Measurements from ENCODE around the gene ABL2. TPM values are rescaled to one million over a fixed set of nuclear protein-coding genes. Genes with fewer than 3 reads are reported as not detected.

The ABL2 gene
- total RNA-seq, 1 donor from 2014 or later: 15.0 TPM

GRCh38 chr1:179146476-179146875 is 83.0 kb downstream of the ABL2 start:
- no peak for TF ChIP-seq POLR2A (IDR thresholded peaks at IDR 0.05)
- TF ChIP-seq POLR2AphosphoS5 (IDR thresholded peaks at IDR 0.05; ENCODE audit: insufficient read depth in 1 of 2, low read depth in 1 of 2): no peak
- TF ChIP-seq, protein P1, sequence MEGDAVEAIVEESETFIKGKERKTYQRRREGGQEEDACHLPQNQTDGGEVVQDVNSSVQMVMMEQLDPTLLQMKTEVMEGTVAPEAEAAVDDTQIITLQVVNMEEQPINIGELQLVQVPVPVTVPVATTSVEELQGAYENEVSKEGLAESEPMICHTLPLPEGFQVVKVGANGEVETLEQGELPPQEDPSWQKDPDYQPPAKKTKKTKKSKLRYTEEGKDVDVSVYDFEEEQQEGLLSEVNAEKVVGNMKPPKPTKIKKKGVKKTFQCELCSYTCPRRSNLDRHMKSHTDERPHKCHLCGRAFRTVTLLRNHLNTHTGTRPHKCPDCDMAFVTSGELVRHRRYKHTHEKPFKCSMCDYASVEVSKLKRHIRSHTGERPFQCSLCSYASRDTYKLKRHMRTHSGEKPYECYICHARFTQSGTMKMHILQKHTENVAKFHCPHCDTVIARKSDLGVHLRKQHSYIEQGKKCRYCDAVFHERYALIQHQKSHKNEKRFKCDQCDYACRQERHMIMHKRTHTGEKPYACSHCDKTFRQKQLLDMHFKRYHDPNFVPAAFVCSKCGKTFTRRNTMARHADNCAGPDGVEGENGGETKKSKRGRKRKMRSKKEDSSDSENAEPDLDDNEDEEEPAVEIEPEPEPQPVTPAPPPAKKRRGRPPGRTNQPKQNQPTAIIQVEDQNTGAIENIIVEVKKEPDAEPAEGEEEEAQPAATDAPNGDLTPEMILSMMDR (IDR thresholded peaks at IDR 0.05): no peak
- Histone ChIP-seq H3K4me3 (no peak overlapping the region), H3K9me3 (no peaks in the 10 kb centered on the region), H3K4me1 (peaks cover 25% of the 10 kb centered on the region), H3K27me3 (no peaks in the 10 kb centered on the region), H3K27ac (no peak overlapping the region), H3K36me3 (no peaks in the 10 kb centered on the region)
- DNase-seq (ENCODE audit: extremely low spot score in 2 of 2): no peak
- intact Hi-C loops (cut with DNase I): no loop called here

GRCh38 chr1:179145521-179145920 is 84.0 kb downstream of the ABL2 start:
- Histone ChIP-seq H3K27me3 (no peaks in the 10 kb centered on the region), H3K36me3 (no peaks in the 10 kb centered on the region), H3K27ac (no peak overlapping the region), H3K9me3 (no peaks in the 10 kb centered on the region), H3K4me1 (peaks cover 34% of the 10 kb centered on the region), H3K4me3 (no peak overlapping the region)
- intact Hi-C loops (cut with DNase I): no loop called here
- no peak for TF ChIP-seq POLR2A (IDR thresholded peaks at IDR 0.05)
- TF ChIP-seq, protein P1 (IDR thresholded peaks at IDR 0.05): no peak
- TF ChIP-seq POLR2AphosphoS5 (IDR thresholded peaks at IDR 0.05; ENCODE audit: insufficient read depth in 1 of 2, low read depth in 1 of 2): no peak
- DNase-seq (ENCODE audit: extremely low spot score in 2 of 2): no peak

DNA sequence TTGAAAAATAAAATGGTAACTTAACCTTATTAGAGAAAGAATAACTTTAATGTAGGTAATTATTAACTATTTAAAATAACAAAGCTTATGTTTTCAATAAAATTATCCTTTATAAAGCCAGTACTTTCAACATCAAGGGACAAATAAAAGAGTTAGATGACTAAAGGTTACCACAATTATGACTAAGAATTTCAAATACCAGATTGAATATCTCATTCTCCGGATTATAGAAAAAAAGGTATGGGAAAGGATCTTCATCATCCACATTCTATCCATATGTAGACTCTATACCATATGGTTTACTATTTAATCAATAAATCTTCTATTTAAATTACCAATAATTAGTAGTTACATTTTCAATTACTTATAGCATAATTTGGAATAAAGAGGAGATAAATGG is 84.9 kb downstream of the ABL2 start:
- Histone ChIP-seq H3K27ac (peak overlapping the region; percentile 85), H3K27me3 (no peaks in the 10 kb centered on the region), H3K4me1 (peaks cover 43% of the 10 kb centered on the region), H3K36me3 (no peaks in the 10 kb centered on the region), H3K9me3 (no peaks in the 10 kb centered on the region), H3K4me3 (no peak overlapping the region)
- no peak for TF ChIP-seq POLR2AphosphoS5 (IDR thresholded peaks at IDR 0.05; ENCODE audit: insufficient read depth in 1 of 2, low read depth in 1 of 2)
- TF ChIP-seq POLR2A (IDR thresholded peaks at IDR 0.05): no peak
- TF ChIP-seq, protein P1 (IDR thresholded peaks at IDR 0.05): no peak
- intact Hi-C loops (cut with DNase I): no loop called here
- no peak for DNase-seq (ENCODE audit: extremely low spot score in 2 of 2)

DNA sequence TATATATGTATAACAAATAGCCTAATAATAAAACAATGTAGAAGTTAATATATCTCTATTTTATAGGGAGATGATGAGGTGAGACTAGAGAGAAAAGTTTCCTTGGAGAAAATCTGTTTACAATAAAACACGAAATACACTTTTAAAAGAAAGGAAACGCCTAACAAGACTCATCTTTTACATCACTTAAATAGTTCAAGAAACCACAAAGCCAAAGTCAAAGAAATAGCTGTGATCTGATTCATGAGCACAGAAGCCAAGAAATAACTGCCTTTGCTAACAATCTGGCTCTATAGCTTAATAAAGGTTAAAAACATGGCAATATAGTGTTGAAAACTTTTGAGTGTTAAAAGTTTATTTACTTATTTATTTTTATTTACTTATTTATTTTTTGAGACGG is 86.2 kb downstream of the ABL2 start:
- Histone ChIP-seq H3K27me3 (no peaks in the 10 kb centered on the region), H3K9me3 (no peaks in the 10 kb centered on the region), H3K27ac (peak overlapping the region; percentile 85), H3K4me1 (peaks cover 54% of the 10 kb centered on the region), H3K4me3 (peak overlapping the region in 1 of 2 donors; percentile 37), H3K36me3 (no peaks in the 10 kb centered on the region)
- intact Hi-C loops (cut with DNase I): no loop called here
- DNase-seq (ENCODE audit: extremely low spot score in 2 of 2): no peak
- TF ChIP-seq POLR2AphosphoS5 (IDR thresholded peaks at IDR 0.05; ENCODE audit: insufficient read depth in 1 of 2, low read depth in 1 of 2) (peak in 1 of 2 donors; percentile 44), POLR2A (IDR thresholded peaks at IDR 0.05) (no peak)
- TF ChIP-seq, protein P1 (IDR thresholded peaks at IDR 0.05): no peak

GRCh38 chr1:179142889-179143299 is 86.6 kb downstream of the ABL2 start:
- no peaks in the 10 kb centered on the region for H3K27me3 ChIP-seq
- no peaks in the 10 kb centered on the region for H3K36me3 ChIP-seq
- H3K9me3 ChIP-seq: no peaks in the 10 kb centered on the region
- TF ChIP-seq, protein P1 (IDR thresholded peaks at IDR 0.05): no peak
- TF ChIP-seq POLR2A (IDR thresholded peaks at IDR 0.05) (peak in 1 of 2 donors; percentile 57), POLR2AphosphoS5 (IDR thresholded peaks at IDR 0.05; ENCODE audit: insufficient read depth in 1 of 2, low read depth in 1 of 2) (peak in 1 of 2 donors; percentile 94)
- peak overlapping the region; percentile 85 for H3K27ac ChIP-seq
- H3K4me3 ChIP-seq: peak overlapping the region; percentile 24 to 37
- H3K4me1 ChIP-seq: peaks cover 58% of the 10 kb centered on the region
- no peak for DNase-seq (ENCODE audit: extremely low spot score in 2 of 2)
- intact Hi-C loops (cut with DNase I): no loop called here

All from vagina (tissue), 2 donors.